H9 (cell line): ENCODE measurements around the gene IFT57. TPM values are rescaled to one million over a fixed set of nuclear protein-coding genes. Genes with fewer than 3 reads are reported as not detected.

Experiments
- DNase-seq: peaks from one replicate; pipeline ENCODE4 v3.0.0-alpha.2; 2017
- H2AFZ ChIP-seq: one replicate; pipeline ENCODE4 v1.6.1; 2013; ENCODE audit warnings: mild to moderate bottlenecking, low read length, control low read depth, moderate library complexity
- H2AK5ac ChIP-seq: 2 replicates; pipeline ENCODE4 v1.6.1; 2013; ENCODE audit warnings: low read length, control low read depth, mixed read lengths; ENCODE audit not compliant: insufficient read length
- H2BK120ac ChIP-seq: one replicate; pipeline ENCODE4 v1.6.1; 2013; ENCODE audit warnings: low read depth, mild to moderate bottlenecking, low read length, control low read depth, inconsistent platforms; ENCODE audit not compliant: poor library complexity, severe bottlenecking
- H2BK12ac ChIP-seq: 2 replicates; pipeline ENCODE4 v1.6.1; 2013; ENCODE audit warnings: low read length, control low read depth, mixed read lengths, low read depth; ENCODE audit not compliant: insufficient read length
- H2BK15ac ChIP-seq: 2 replicates; pipeline ENCODE4 v1.6.1; 2013; ENCODE audit warnings: low read depth, low read length, control low read depth
- H2BK20ac ChIP-seq: one replicate; pipeline ENCODE4 v1.6.1; 2013; ENCODE audit warnings: low read depth, mild to moderate bottlenecking, low read length, control low read depth, inconsistent platforms; ENCODE audit not compliant: poor library complexity, severe bottlenecking
- H2BK5ac ChIP-seq: 2 replicates; pipeline ENCODE4 v1.6.1; 2013; ENCODE audit warnings: low read length, control low read depth, mixed read lengths; ENCODE audit not compliant: insufficient read length
- H3K14ac ChIP-seq: 2 replicates; pipeline ENCODE4 v1.6.1; 2013; ENCODE audit warnings: low read length, control low read depth; ENCODE audit not compliant: insufficient read depth
- H3K18ac ChIP-seq: 2 replicates; pipeline ENCODE4 v1.6.1; 2013; ENCODE audit warnings: low read depth, mild to moderate bottlenecking, mixed read lengths, low read length, control low read depth; ENCODE audit not compliant: insufficient read length
- H3K23ac ChIP-seq: 2 replicates; pipeline ENCODE4 v1.6.1; 2013; ENCODE audit warnings: low read length, control low read depth, mixed read lengths, low read depth; ENCODE audit not compliant: insufficient read length
- H3K23me2 ChIP-seq: 2 replicates; pipeline ENCODE4 v1.6.1; 2013; ENCODE audit warnings: low read depth, mild to moderate bottlenecking, mixed read lengths, low read length, control low read depth; ENCODE audit not compliant: insufficient read length, poor library complexity, severe bottlenecking
- H3K27ac ChIP-seq: 2 replicates; pipeline ENCODE4 v1.5.1; 2013; ENCODE audit warnings: low read length, control low read depth, mixed read lengths, low read depth; ENCODE audit not compliant: insufficient read length
- H3K27me3 ChIP-seq: 2 replicates; pipeline ENCODE4 v1.6.1; 2013; ENCODE audit warnings: low read length, control low read depth, inconsistent platforms; ENCODE audit not compliant: insufficient read depth
- H3K4ac ChIP-seq: 2 replicates; pipeline ENCODE4 v1.6.1; 2013; ENCODE audit warnings: low read depth, mild to moderate bottlenecking, control low read depth, inconsistent platforms, low read length, moderate library complexity
- H3K4me1 ChIP-seq: 2 replicates; pipeline ENCODE4 v1.6.1; 2013; ENCODE audit warnings: low read length, control low read depth, inconsistent platforms; ENCODE audit not compliant: insufficient read depth
- H3K4me2 ChIP-seq: 2 replicates; pipeline ENCODE4 v1.6.1; 2013; ENCODE audit warnings: low read length, control low read depth, mixed read lengths; ENCODE audit not compliant: insufficient read length, insufficient read depth
- H3K56ac ChIP-seq: 2 replicates; pipeline ENCODE4 v1.6.1; 2013; ENCODE audit warnings: low read depth, mild to moderate bottlenecking, mixed read lengths, low read length, control low read depth; ENCODE audit not compliant: insufficient read length
- H3K79me1 ChIP-seq: 2 replicates; pipeline ENCODE4 v1.6.1; 2013; ENCODE audit warnings: low read depth, mild to moderate bottlenecking, moderate library complexity, low read length, control low read depth, inconsistent platforms; ENCODE audit not compliant: insufficient read depth, poor library complexity, severe bottlenecking
- H3K79me2 ChIP-seq: 2 replicates; pipeline ENCODE4 v1.6.1; 2013; ENCODE audit warnings: low read length, control low read depth, inconsistent platforms; ENCODE audit not compliant: insufficient read depth
- H3K9ac ChIP-seq: 2 replicates; pipeline ENCODE4 v1.6.1; 2013; ENCODE audit warnings: low read length, control low read depth, mixed read lengths; ENCODE audit not compliant: insufficient read length; ENCODE audit errors: extremely low read depth
- H3K9me3 ChIP-seq: one replicate; pipeline ENCODE4 v1.6.1; 2013; ENCODE audit warnings: low read depth, low read length, inconsistent platforms; ENCODE audit not compliant: control insufficient read depth
- H3T11ph ChIP-seq: one replicate; pipeline ENCODE4 v1.6.1; 2013; ENCODE audit warnings: mild to moderate bottlenecking, low read length, control low read depth, inconsistent platforms
- H4K20me1 ChIP-seq: one replicate; pipeline ENCODE4 v1.6.1; 2013; ENCODE audit not compliant: control insufficient read depth, insufficient read length, insufficient read depth
- H4K5ac ChIP-seq: 2 replicates; pipeline ENCODE4 v1.6.1; 2013; ENCODE audit warnings: low read depth, mild to moderate bottlenecking, mixed read lengths, low read length, control low read depth; ENCODE audit not compliant: insufficient read length
- H4K8ac ChIP-seq: replicated peaks from 2 replicates; pipeline ENCODE4 v1.6.1; 2013; ENCODE audit warnings: low read length, control low read depth, mixed read lengths, low read depth; ENCODE audit not compliant: insufficient read length
- H4K91ac ChIP-seq: 2 replicates; pipeline ENCODE4 v1.6.1; 2013; ENCODE audit warnings: low read depth, mild to moderate bottlenecking, moderate library complexity, mixed read lengths, low read length, control low read depth; ENCODE audit not compliant: insufficient read length
- H3K27ac Mint-ChIP-seq, 3 experiments: 2 replicates in 2 of 3; 3 replicates in 1 of 3; pipeline ENCODE4 v1.8.0; 2020 to 2021; ENCODE audit warnings: mixed read lengths in 3 of 3, mild to moderate bottlenecking in 1 of 3, moderate library complexity in 1 of 3
- H3K27me3 Mint-ChIP-seq: 2 replicates; pipeline ENCODE4 v1.8.0; 2021; ENCODE audit warnings: low read depth, mild to moderate bottlenecking, moderate library complexity, mixed read lengths
- H3K36me3 Mint-ChIP-seq, 3 experiments: 2 replicates in 2 of 3; 3 replicates in 1 of 3; pipeline ENCODE4 v1.8.0; 2020 to 2021; ENCODE audit warnings: low read depth in 3 of 3, mixed read lengths in 3 of 3; ENCODE audit not compliant: insufficient read depth in 1 of 3
- H3K4me1 Mint-ChIP-seq, 2 experiments: 2 replicates each; pipeline ENCODE4 v1.8.0; 2020; ENCODE audit warnings: mixed read lengths in 2 of 2
- H3K4me3 Mint-ChIP-seq, 2 experiments: 2 replicates in 1 of 2; 3 replicates in 1 of 2; pipeline ENCODE4 v1.8.0; 2020 to 2021; ENCODE audit warnings: mild to moderate bottlenecking in 2 of 2, mixed read lengths in 2 of 2, moderate library complexity in 1 of 2
- H3K9me3 Mint-ChIP-seq, 2 experiments: 2 replicates in 1 of 2; 3 replicates in 1 of 2; pipeline ENCODE4 v1.8.0; 2020; ENCODE audit warnings: mild to moderate bottlenecking in 2 of 2, mixed read lengths in 2 of 2, moderate library complexity in 1 of 2
- WGBS: extraction: QIAGEN DNeasy Blood & Tissue Kit; methylation state at CpG from one replicate; pipeline ENCODE4 v1.1.7; 2013; ENCODE audit warnings: missing lambda C conversion rate, low lambda C conversion rate, mixed read lengths; ENCODE audit not compliant: insufficient read length; ENCODE audit errors: extremely low coverage; 5-methylcytosine and 5-hydroxymethylcytosine counted together
- total RNA-seq: library from RNA; stranded (reverse); gene quantifications from 2 replicates; pipeline ENCODE4 v1.2.1, GENCODE V29; 2021
- TF ChIP-seq, protein P1 (sequence below): fragments of 200-600 bp; sonication (generic); conservative IDR thresholded peaks from 3 replicates; pipeline ENCODE4 v1.8.0; 2021; ENCODE audit warnings: antibody characterized with exemption, mild to moderate bottlenecking

Gene IFT57
- total RNA-seq, 1 experiment from 2014 or later, result 21.4 TPM

DNA sequence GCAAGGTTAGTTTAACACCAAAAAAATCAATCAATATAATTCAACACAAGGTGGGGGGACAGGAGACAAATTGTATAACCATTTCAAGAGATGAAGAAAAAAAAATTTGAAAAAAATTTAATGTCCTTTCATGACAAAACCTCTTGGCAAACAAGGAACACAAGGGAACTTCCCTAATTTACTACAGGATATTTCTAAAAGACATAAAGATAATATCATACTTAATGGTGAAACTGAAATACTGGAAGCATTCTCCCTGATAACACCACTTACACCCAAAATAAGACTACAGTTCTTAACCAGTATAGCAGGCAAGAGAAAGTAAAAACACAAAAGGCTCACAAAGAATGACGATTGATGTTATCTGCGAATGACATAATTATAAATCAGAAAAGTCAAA lies 44.7 kb downstream of the IFT57 start:
- Mint-ChIP-seq H3K27ac (no peak overlapping the region; a peak in 1 of 7 replicates), H3K27me3 (no peaks in the 10 kb centered on the region), H3K36me3 (no peaks in the 10 kb centered on the region), H3K4me3 (no peak overlapping the region), H3K9me3 (no peaks in the 10 kb centered on the region), H3K4me1 (peaks cover 15 to 19% of the 10 kb centered on the region in 2 experiments)
- TF ChIP-seq, protein P1, sequence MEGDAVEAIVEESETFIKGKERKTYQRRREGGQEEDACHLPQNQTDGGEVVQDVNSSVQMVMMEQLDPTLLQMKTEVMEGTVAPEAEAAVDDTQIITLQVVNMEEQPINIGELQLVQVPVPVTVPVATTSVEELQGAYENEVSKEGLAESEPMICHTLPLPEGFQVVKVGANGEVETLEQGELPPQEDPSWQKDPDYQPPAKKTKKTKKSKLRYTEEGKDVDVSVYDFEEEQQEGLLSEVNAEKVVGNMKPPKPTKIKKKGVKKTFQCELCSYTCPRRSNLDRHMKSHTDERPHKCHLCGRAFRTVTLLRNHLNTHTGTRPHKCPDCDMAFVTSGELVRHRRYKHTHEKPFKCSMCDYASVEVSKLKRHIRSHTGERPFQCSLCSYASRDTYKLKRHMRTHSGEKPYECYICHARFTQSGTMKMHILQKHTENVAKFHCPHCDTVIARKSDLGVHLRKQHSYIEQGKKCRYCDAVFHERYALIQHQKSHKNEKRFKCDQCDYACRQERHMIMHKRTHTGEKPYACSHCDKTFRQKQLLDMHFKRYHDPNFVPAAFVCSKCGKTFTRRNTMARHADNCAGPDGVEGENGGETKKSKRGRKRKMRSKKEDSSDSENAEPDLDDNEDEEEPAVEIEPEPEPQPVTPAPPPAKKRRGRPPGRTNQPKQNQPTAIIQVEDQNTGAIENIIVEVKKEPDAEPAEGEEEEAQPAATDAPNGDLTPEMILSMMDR, result no peak
- Histone ChIP-seq H3K9me3 (no peaks in the 10 kb centered on the region), H3T11ph (no peak overlapping the region), H3K4ac (no peak overlapping the region), H4K91ac (no peak overlapping the region), H3K9ac (no peak overlapping the region), H2BK5ac (no peak overlapping the region), H3K18ac (no peak overlapping the region), H3K14ac (no peak overlapping the region), H3K27me3 (no peaks in the 10 kb centered on the region), H2BK15ac (no peak overlapping the region), H2BK120ac (no peak overlapping the region), H3K4me2 (no peak overlapping the region), H3K4me1 (no peaks in the 10 kb centered on the region), H3K79me2 (no peaks in the 10 kb centered on the region), H2BK20ac (no peak overlapping the region), H4K5ac (no peak overlapping the region), H2AK5ac (no peak overlapping the region), H4K8ac (no peak overlapping the region), H2AFZ (no peak overlapping the region), H3K27ac (no peak overlapping the region), H3K23me2 (no peaks in the 10 kb centered on the region), H3K56ac (no peak overlapping the region), H2BK12ac (no peak overlapping the region), H3K79me1 (no peaks in the 10 kb centered on the region), H4K20me1 (no peaks in the 10 kb centered on the region), H3K23ac (no peak overlapping the region)
- DNase-seq, result no peak
- WGBS, result no CpG with 5 or more reads among the region's 2 CpGs
